ENCODE data around the gene TP73.

The TP73 gene

GRCh38 chr1:3731583-3732433, 79.5 kb downstream of the TP73 start:
- DNase-seq = no peak

- no peak for DNase-seq
Observed at GRCh38 chr1:3732434-3733093, 80.2 kb downstream of the TP73 start.

DNA sequence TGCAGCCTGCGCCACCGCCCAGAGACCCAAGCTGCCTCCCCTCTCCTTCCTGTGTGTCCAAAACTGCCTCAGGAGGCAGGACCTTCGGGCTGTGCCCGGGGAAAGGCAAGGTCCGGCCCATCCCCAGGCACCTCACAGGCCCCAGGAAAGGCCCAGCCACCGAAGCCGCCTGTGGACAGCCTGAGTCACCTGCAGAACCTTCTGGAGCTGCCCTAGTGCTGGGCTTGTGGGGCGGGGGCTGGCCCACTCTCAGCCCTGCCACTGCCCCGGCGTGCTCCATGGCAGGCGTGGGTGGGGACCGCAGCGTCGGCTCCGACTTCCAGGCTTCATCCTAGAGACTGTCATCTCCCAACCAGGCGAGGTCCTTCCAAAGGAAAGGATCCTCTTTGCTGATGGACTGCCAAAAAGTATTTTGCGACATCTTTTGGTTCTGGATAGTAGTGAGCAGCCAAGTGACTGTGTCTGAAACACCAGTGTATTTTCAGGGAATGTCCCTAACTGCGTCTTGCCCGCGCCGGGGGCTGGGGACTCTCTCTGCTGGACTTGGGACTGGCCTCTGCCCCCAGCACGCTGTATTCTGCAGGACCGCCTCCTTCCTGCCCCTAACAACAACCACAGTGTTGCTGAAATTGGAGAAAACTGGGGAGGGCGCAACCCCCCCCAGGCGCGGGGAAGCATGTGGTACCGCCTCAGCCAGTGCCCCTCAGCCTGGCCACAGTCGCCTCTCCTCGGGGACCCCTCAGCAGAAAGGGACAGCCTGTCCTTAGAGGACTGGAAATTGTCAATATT, 81.0 kb downstream of the TP73 start:
- no peak for DNase-seq

DNA sequence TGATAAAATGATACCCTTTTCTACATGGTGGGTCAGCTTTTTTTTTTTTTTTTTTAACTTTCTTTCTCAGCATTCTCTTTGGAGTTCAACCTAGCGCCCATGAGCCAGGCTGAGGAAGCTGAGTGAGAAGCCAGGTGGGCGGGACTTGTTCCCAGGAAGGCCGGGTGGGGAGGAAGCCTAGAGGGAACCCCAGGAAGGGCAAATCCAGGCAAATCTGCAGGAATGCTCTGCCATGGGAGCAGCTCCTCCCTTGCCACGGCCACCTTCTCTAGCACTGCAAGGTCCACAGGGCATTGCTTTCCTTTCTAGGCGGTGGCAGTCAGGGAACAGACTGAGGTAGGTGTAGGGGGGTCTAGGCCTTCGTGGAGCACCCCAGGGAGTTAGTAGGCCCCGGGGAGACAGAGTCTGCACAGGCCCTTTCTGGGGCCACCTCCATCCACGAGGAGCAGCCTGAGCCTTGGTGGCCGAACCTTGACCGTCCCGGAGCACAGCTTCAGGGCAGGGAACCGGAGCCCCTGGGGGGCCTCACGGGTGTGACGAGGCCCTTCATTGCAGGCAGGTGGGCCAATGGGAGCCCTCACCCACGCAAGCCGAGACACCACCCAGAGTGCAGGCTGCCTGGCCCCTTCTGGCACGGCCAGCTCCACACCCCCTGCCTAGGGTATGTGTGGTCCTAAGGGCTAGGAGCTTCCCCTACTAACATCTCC, 81.7 kb downstream of the TP73 start:
- DNase-seq = no peak

- DNase-seq = no peak
Observed at GRCh38 chr1:3734602-3735001, 82.3 kb downstream of the TP73 start.

GRCh38 chr1:3735027-3735681, 82.8 kb downstream of the TP73 start:
- no peak for DNase-seq

- no peak for DNase-seq
Observed at GRCh38 chr1:3735688-3736087, 83.4 kb downstream of the TP73 start.

GRCh38 chr1:3736131-3736561, 83.8 kb downstream of the TP73 start:
- no peak for DNase-seq

DNA sequence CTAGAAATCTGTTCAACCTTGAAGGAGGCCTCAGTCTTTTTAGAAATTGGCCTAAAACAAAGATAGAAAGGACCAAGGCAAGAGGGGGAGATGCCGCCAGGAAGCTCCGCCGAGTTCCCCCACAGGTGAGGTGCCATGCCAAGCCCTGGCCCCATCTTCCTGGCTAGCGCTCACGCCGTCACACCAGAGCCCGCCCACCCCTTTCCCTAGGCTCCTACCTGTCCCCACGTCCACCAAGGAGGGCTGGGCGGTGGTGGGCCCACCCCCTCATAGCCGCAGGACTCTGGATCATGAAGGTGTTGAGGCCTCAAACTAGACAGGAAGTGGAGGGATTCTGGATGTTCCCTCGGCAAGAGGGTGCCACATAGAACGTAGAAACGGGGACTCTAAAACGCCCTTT, 84.4 kb downstream of the TP73 start:
- no peak for DNase-seq

GRCh38 chr1:3738943-3739342, 86.6 kb downstream of the TP73 start:
- DNase-seq = no peak

DNA sequence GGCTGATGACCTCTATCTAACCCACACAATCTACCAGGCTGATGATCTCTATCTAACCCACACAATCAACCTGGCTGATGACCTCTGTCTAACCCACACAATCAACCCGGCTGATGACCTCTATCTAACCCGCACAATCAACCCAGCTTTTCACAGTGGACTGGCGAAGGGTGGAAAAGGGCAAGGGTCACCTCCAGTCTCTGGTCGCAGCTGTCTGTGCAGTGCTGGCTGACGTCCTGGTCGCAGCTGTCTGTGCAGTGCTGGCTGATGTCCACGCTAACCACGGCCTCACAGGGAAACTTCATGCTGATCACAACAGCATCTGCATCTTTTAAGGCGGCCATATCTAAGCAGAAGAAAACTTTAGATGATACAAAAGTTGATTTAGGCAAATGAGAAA, 87.7 kb downstream of the TP73 start:
- no peak for DNase-seq

- no peak for DNase-seq
Observed at GRCh38 chr1:3740752-3741151, 88.4 kb downstream of the TP73 start.

GRCh38 chr1:3741566-3742438, 89.5 kb downstream of the TP73 start:
- DNase-seq = no peak

GRCh38 chr1:3742439-3743298, 90.4 kb downstream of the TP73 start:
- no peak for DNase-seq

- DNase-seq = no peak
Observed at GRCh38 chr1:3743421-3743820, 91.1 kb downstream of the TP73 start.

DNA sequence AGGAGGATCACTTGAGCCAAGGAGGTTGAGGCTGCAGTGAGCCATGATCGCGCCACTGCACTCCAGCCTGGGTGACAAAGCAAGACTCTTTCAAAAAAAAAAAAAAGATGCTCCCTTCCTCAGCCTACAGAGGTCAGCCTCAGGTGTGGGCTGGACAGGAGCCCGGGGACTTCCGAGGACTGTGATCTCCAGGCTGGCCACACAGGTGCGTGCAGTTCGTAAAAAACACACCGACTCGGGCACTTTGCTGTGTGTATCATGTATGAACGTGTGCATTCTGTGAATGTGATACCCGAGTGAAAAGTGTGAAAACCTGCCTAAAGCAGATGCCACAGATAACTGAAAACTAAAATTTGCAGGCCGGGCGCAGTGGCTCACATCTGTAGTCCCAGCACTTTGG, 91.5 kb downstream of the TP73 start:
- DNase-seq = no peak

DNA sequence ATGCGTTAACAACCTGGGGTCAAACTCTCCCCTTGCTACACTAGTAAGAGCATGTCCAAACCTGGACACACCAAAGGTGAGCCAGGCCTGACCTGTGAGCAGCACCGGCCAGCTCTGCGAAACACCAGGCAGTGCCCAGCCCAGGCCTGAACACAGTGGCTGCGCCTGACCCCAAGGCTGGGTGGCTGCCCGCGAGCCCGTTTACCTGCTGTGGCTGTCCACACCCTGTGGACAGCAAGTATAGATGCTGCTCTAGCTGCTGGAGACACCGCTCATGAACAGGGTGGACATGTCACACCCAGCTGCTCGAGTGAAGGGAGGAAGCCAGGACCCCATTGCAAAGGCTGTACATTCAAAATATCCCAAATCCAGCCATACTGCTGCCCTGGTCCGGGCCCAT, 92.3 kb downstream of the TP73 start:
- no peak for DNase-seq

DNA sequence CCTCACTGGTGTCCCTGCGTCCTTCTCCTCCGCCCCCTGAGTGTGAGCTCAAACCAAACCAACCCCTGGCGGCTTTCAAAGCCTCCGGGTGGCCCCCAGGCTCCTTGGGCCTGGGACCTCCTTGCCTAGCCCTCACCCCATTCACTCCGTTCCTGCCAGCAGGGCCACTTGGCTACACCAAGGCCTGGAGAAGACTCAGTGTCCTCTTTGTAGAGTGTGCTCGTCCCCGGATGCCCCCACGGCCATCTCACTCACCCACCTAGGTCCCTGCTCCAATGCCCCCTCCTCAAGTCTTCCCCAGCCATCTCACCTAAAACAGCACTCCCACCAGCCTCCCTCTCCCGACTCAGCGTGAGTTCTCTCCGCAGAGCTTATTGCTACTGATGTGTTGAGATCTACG, 92.8 kb downstream of the TP73 start:
- DNase-seq = no peak

DNA sequence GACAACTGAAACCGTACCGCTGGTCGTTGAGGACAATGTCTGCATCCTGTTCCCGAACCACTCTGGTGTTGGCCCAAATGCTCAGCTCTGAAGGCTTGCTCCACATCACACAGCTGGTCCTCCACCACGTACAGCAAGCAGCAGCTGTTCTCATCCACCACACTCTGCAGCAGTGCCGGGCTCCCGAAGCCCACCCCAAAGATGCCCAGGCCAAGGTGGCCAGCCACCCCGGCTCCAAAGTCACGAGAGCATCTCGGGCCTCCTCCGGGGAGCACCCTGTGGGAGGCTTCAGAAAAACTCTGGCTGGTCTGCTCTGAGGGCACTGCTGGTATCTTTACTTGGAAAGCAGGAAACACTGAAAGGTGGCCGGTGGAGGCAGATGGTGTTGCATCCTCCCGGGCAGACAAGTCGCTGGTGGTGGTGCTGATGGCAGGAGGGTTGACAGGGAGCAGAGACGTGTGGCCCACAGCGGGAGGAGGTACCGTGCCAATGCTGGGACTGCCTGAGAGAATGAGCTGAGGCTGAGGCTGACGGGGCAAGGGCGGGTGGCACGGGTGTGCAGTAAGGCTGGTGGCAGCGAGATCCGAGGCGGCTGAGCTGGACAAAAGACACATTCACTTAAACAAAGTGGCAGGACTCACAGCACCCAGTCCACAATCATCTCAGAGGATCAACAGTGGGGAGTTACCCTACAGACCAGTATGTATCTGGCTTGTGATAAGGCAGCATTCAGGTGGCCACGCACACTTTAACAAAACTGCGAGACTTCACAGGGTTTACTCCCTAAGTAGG, 93.5 kb downstream of the TP73 start:
- no peak for DNase-seq

- DNase-seq = no peak
Observed at GRCh38 chr1:3746389-3746829, 94.1 kb downstream of the TP73 start.
